Progenitor cell of endocrine pancreas (in vitro differentiated cells): Measurements from ENCODE around the gene MPRIP. TPM values are rescaled to one million over a fixed set of nuclear protein-coding genes. Genes with fewer than 3 reads are reported as not detected.

Source experiments
- DNase-seq: peaks from one replicate; pipeline ENCODE4 v3.0.0; 2021; ENCODE audit warnings: low spot score; ENCODE audit not compliant: unreplicated experiment
- H3K27ac Mint-ChIP-seq: 2 replicates; pipeline ENCODE4 v1.8.0; 2021; ENCODE audit warnings: mild to moderate bottlenecking, moderate library complexity, mixed read lengths
- H3K27me3 Mint-ChIP-seq: 2 replicates; pipeline ENCODE4 v1.8.0; 2021; ENCODE audit warnings: mixed read lengths
- H3K36me3 Mint-ChIP-seq: 2 replicates; pipeline ENCODE4 v1.8.0; 2022; ENCODE audit warnings: mixed read lengths; ENCODE audit not compliant: insufficient read depth
- H3K4me1 Mint-ChIP-seq: 2 replicates; pipeline ENCODE4 v1.8.0; 2021; ENCODE audit warnings: low read depth, mixed read lengths
- H3K4me3 Mint-ChIP-seq: 2 replicates; pipeline ENCODE4 v1.8.0; 2021; ENCODE audit warnings: low read depth, mild to moderate bottlenecking, moderate library complexity, mixed read lengths
- H3K9me3 Mint-ChIP-seq: 2 replicates; pipeline ENCODE4 v1.8.0; 2021; ENCODE audit warnings: low read depth, mixed read lengths
- total RNA-seq: library from RNA; stranded (reverse); gene quantifications from 2 replicates; pipeline ENCODE4 v1.2.1, GENCODE V29; 2021
- TF ChIP-seq, protein P1 (sequence below): fragments of 200-600 bp; sonication (generic); IDR thresholded peaks from one replicate; pipeline ENCODE4 v1.5.0; 2021; ENCODE audit warnings: antibody characterized with exemption, mild to moderate bottlenecking; ENCODE audit not compliant: unreplicated experiment

Gene MPRIP
- total RNA-seq, 1 donor from 2014 or later: 195 TPM

GRCh38 chr17:17034496-17035075 lies 7.7 kb upstream of the MPRIP start:
- TF ChIP-seq, protein P1, sequence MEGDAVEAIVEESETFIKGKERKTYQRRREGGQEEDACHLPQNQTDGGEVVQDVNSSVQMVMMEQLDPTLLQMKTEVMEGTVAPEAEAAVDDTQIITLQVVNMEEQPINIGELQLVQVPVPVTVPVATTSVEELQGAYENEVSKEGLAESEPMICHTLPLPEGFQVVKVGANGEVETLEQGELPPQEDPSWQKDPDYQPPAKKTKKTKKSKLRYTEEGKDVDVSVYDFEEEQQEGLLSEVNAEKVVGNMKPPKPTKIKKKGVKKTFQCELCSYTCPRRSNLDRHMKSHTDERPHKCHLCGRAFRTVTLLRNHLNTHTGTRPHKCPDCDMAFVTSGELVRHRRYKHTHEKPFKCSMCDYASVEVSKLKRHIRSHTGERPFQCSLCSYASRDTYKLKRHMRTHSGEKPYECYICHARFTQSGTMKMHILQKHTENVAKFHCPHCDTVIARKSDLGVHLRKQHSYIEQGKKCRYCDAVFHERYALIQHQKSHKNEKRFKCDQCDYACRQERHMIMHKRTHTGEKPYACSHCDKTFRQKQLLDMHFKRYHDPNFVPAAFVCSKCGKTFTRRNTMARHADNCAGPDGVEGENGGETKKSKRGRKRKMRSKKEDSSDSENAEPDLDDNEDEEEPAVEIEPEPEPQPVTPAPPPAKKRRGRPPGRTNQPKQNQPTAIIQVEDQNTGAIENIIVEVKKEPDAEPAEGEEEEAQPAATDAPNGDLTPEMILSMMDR: no peak

GRCh38 chr17:17035490-17035889 lies 6.8 kb upstream of the MPRIP start:
- H3K27ac Mint-ChIP-seq: no peak overlapping the region
- no peaks in the 10 kb centered on the region for H3K9me3 Mint-ChIP-seq
- no peak overlapping the region for H3K4me3 Mint-ChIP-seq
- DNase-seq: no peak
- peaks cover 5% of the 10 kb centered on the region for H3K4me1 Mint-ChIP-seq
- TF ChIP-seq, protein P1: no peak
- no peaks in the 10 kb centered on the region for H3K27me3 Mint-ChIP-seq
- H3K36me3 Mint-ChIP-seq: no peaks in the 10 kb centered on the region

More at GRCh38 chr17:17034496-17035075, 7.7 kb upstream of the MPRIP start:
- H3K36me3 Mint-ChIP-seq: no peaks in the 10 kb centered on the region
- no peaks in the 10 kb centered on the region for H3K27me3 Mint-ChIP-seq
- DNase-seq: no peak
- peaks cover 9% of the 10 kb centered on the region for H3K4me1 Mint-ChIP-seq
- no peak overlapping the region for H3K4me3 Mint-ChIP-seq
- H3K9me3 Mint-ChIP-seq: no peaks in the 10 kb centered on the region
- no peak overlapping the region for H3K27ac Mint-ChIP-seq

DNA sequence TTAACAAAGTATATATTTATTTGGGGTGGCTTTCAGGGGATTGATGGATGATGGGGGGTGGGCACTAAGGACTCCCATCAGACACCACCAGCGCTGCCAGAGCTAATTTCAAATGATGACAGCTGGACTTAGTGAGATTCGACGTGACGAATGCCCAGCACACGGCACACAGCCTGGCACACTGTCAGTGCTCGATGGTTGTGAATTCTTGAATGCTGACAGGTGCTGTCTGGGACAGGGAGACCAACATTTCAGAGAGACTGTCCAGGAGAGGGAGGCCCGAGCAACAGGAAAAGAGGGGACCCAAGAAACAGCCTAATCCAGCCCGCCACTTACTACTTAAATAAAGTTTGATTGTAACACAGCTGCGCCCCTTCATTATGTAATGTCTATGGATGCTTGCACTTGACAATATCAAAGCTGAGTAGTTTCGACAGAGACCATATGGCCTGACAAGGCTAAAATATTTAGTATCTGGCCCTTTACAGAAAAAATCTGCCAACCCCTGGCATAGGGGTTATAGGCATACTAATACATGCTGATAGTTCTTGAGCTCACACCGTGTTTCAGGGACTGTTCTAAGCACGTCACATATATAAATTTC lies 6.2 kb upstream of the MPRIP start:
- Mint-ChIP-seq H3K4me3 (no peak overlapping the region), H3K36me3 (no peaks in the 10 kb centered on the region), H3K9me3 (no peaks in the 10 kb centered on the region), H3K27ac (no peak overlapping the region), H3K4me1 (peaks cover 5% of the 10 kb centered on the region), H3K27me3 (no peaks in the 10 kb centered on the region)
- TF ChIP-seq, protein P1: no peak
- no peak for DNase-seq

DNA sequence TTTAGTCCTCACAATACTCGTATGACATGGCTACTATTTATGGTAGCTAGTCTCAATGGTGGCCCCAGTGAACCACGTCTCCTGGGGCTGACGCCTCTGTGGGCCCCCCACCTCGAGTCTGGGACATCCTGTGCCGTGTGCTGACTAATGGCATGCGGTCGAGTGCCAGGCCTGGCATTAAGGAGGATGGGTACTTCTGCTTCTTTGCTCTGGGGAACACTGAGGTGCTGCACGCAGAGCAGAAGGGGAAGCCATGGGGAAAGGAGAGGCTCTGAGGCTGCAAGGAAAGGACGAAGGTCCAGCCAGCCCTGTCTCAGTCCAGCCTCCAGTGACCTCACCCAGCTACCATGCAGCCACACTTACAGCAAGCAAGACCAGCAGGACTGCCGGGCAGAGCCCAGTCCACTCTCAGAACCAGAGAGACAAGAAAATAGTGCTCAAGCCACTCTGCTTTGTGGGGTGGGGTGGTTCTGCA lies 5.7 kb upstream of the MPRIP start:
- Mint-ChIP-seq H3K9me3 (no peaks in the 10 kb centered on the region), H3K36me3 (no peaks in the 10 kb centered on the region), H3K4me3 (no peak overlapping the region), H3K27ac (no peak overlapping the region), H3K4me1 (peaks cover 10% of the 10 kb centered on the region), H3K27me3 (peaks cover 5% of the 10 kb centered on the region)
- DNase-seq: no peak
- TF ChIP-seq, protein P1: no peak

DNA sequence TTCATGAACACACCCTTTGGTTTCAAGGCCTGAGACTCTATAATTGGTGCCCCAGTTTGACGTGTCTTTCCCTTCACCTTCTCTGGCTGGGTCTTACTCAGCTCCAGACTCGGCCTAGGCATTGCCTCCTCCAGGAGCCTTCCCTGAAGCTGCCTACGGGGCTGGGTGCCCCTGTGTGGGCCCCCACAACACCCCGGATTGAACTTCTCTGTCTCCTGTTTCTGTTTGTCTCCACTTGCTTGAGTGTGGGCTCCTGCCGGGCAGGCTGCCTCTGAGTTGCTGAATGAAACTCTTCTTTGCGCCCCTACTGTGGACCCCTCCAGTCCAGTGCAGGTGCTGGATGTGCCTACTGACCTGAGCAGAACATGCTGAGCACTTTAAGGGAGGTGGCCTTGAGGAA lies 2.3 kb upstream of the MPRIP start:
- no peaks in the 10 kb centered on the region for H3K36me3 Mint-ChIP-seq
- TF ChIP-seq, protein P1: no peak
- DNase-seq: no peak
- no peak overlapping the region for H3K27ac Mint-ChIP-seq
- H3K4me3 Mint-ChIP-seq: no peak overlapping the region
- H3K27me3 Mint-ChIP-seq: peaks cover 5% of the 10 kb centered on the region
- no peaks in the 10 kb centered on the region for H3K9me3 Mint-ChIP-seq
- peaks cover 26% of the 10 kb centered on the region for H3K4me1 Mint-ChIP-seq
